ENCODE results near the gene LSM12.
"Not testable (repeated sequence)": the region's sequence is repeated elsewhere in the genome, so short reads cannot be mapped to it uniquely, and the experiment has no call there.

The LSM12 gene

GRCh38 chr17:44004761-44005526, 61.5 kb downstream of the LSM12 start:
- DNase-seq = no peak

GRCh38 chr17:44004077-44004760, 62.3 kb downstream of the LSM12 start, which contains the start of gene NAGS:
NAGS (plus strand) TSS chr17:44004622; CDS start chr17:44004664, 42 bp downstream.
- DNase-seq = no peak

- DNase-seq = no peak
Observed at GRCh38 chr17:44002141-44002848, 64.2 kb downstream of the LSM12 start.

- no peak for DNase-seq
Observed at GRCh38 chr17:44001461-44001920, 65.0 kb downstream of the LSM12 start.

GRCh38 chr17:44000871-44001460, 65.5 kb downstream of the LSM12 start:
- DNase-seq = no peak

- DNase-seq = no peak
Observed at GRCh38 chr17:44000141-44000860, 66.2 kb downstream of the LSM12 start.

- no peak for DNase-seq
Observed at GRCh38 chr17:43999024-43999423, 67.4 kb downstream of the LSM12 start.

- no peak for DNase-seq
Observed at GRCh38 chr17:43998552-43998951, 67.9 kb downstream of the LSM12 start.

- DNase-seq = not testable (repeated sequence)
Observed at GRCh38 chr17:43997180-43997579, 69.3 kb downstream of the LSM12 start.

GRCh38 chr17:43995150-43995471, 71.4 kb downstream of the LSM12 start:
- DNase-seq = no peak

GRCh38 chr17:43994272-43995149, 72.0 kb downstream of the LSM12 start:
- DNase-seq = no peak

- DNase-seq = no peak
Observed at GRCh38 chr17:43992641-43993040, 73.8 kb downstream of the LSM12 start.

- DNase-seq = no peak
Observed at GRCh38 chr17:43988301-43988700, 78.2 kb downstream of the LSM12 start.

- DNase-seq = no peak
Observed at GRCh38 chr17:43987131-43988021, 79.1 kb downstream of the LSM12 start.

GRCh38 chr17:43986225-43986981, 80.1 kb downstream of the LSM12 start:
- DNase-seq = no peak

- DNase-seq = no peak
Observed at GRCh38 chr17:43984521-43984920, 82.0 kb downstream of the LSM12 start.
